Natural killer cell (primary cell): ENCODE results near the gene PRAMEF12. TPM values are rescaled to one million over a fixed set of nuclear protein-coding genes. Genes with fewer than 3 reads are reported as not detected.

Experiments used
- ATAC-seq, 3 donors: fragments of 150-1000 bp in 2 of 3; fragments of 200-7000 bp in 1 of 3; cut with Tn5 transposase; 1 replicate in 1 of 3; 2 replicates in 2 of 3; pipeline ENCODE4 v1.10.0; 2021; ENCODE audit warnings: mild to moderate bottlenecking in 2 of 3, moderate library complexity in 2 of 3
- DNase-seq, 2 donors: peaks; one replicate each; pipeline versions ENCODE4 v3.0.0 to v3.0.0-alpha.2; 2013 to 2021; ENCODE audit warnings: mixed read lengths in 1 of 2
- H3K27ac ChIP-seq: one replicate; pipeline ENCODE4 v1.5.1; 2013; ENCODE audit warnings: mild to moderate bottlenecking, low read length
- H3K27me3 ChIP-seq: one replicate; pipeline ENCODE4 v1.6.1; 2013; ENCODE audit warnings: low read length; ENCODE audit not compliant: control insufficient read depth, insufficient read depth
- H3K36me3 ChIP-seq: one replicate; pipeline ENCODE4 v1.6.1; 2013; ENCODE audit warnings: low read length; ENCODE audit not compliant: control insufficient read depth, insufficient read depth
- H3K4me1 ChIP-seq: one replicate; pipeline ENCODE4 v1.6.1; 2013; ENCODE audit warnings: low read length; ENCODE audit not compliant: control insufficient read depth, insufficient read depth
- H3K4me3 ChIP-seq: one replicate; pipeline ENCODE4 v1.5.1; 2013; ENCODE audit warnings: low read length
- H3K9me3 ChIP-seq: one replicate; pipeline ENCODE4 v1.6.1; 2013; ENCODE audit warnings: low read length; ENCODE audit not compliant: control insufficient read depth, insufficient read depth
- H3K27ac Mint-ChIP-seq, 2 donors: one replicate each; pipeline ENCODE4 v1.8.0; 2022; ENCODE audit warnings: mild to moderate bottlenecking in 2 of 2, mixed read lengths in 2 of 2, moderate library complexity in 1 of 2
- H3K27me3 Mint-ChIP-seq, 2 donors: one replicate each; pipeline ENCODE4 v1.8.0; 2022; ENCODE audit warnings: low read depth in 2 of 2, mixed read lengths in 2 of 2
- H3K36me3 Mint-ChIP-seq: one replicate; pipeline ENCODE4 v1.8.0; 2022; ENCODE audit warnings: mixed read lengths
- H3K4me1 Mint-ChIP-seq, 2 donors: one replicate each; pipeline ENCODE4 v1.8.0; 2022; ENCODE audit warnings: mixed read lengths in 2 of 2
- H3K4me3 Mint-ChIP-seq: one replicate; pipeline ENCODE4 v1.8.0; 2022; ENCODE audit warnings: mild to moderate bottlenecking, moderate library complexity, mixed read lengths
- H3K9me3 Mint-ChIP-seq, 2 donors: one replicate each; pipeline ENCODE4 v1.8.0; 2022; ENCODE audit warnings: mixed read lengths in 2 of 2
- CTCF ChIP-seq: fragments of 200-600 bp; IDR thresholded peaks from one replicate; pipeline ENCODE4 v1.8.0; 2022; ENCODE audit warnings: antibody characterized with exemption
- WGBS: methylation state at CpG from one replicate; pipeline ENCODE4 v1.1.7; 2013; ENCODE audit warnings: missing lambda C conversion rate; ENCODE audit not compliant: insufficient coverage; 5-methylcytosine and 5-hydroxymethylcytosine counted together
- intact Hi-C: fragments of 100-400 bp; cut with micrococcal nuclease; formaldehyde crosslinking; loops from one replicate; pipeline ENCODE4 v1.14.2; 2022
- total RNA-seq, 4 donors: library from RNA; stranded (reverse); fragments of 120-200 nt in 1 of 4; gene quantifications; one replicate each; pipeline versions ENCODE4 v1.2.3 to v1.2.4, GENCODE V29; 2013 to 2022

The PRAMEF12 gene
- total RNA-seq, 3 donors from 2014 or later (not counting 1 experiment from before 2014, with no cell fraction given) = not detected

DNA sequence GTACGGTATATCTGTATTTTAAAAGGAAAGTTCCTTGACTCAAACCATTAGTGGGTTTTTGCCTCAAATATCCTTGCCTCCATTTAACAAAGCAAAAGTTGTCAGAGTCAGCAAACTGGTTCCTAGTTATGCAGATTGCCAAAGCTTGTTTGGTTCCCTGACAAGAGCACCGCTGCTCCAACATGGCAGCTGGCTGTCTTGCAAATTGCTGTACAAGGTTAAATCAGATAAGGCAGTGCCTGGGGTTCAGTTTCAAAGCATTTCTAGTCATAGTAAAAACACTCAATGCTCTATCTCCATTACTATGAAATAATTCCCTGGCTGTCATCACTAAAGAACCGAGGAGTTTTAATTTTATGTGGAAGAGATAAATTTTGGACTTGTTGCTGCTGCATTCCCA is 38.9 kb upstream of the PRAMEF12 start:
- WGBS = 82% methylated on average over 2 of the region's 3 CpGs
- Histone ChIP-seq H3K27ac (no peak overlapping the region), H3K27me3 (peaks cover 8% of the 10 kb centered on the region), H3K9me3 (no peaks in the 10 kb centered on the region), H3K36me3 (no peaks in the 10 kb centered on the region), H3K4me3 (no peak overlapping the region), H3K4me1 (no peaks in the 10 kb centered on the region)
- ATAC-seq (no peak), DNase-seq (no peak)
- no peaks in the 10 kb centered on the region for H3K4me1 Mint-ChIP-seq
- intact Hi-C loops = no loop called here
- no peak overlapping the region for H3K4me3 Mint-ChIP-seq
- peaks cover 2 to 7% of the 10 kb centered on the region in 2 donors for H3K9me3 Mint-ChIP-seq
- peaks cover 47 to 73% of the 10 kb centered on the region in 2 donors for H3K27me3 Mint-ChIP-seq
- peaks cover 15% of the 10 kb centered on the region for H3K36me3 Mint-ChIP-seq
- no peak for TF ChIP-seq CTCF
- H3K27ac Mint-ChIP-seq = no peak overlapping the region

- no peak overlapping the region for H3K27ac ChIP-seq
- ATAC-seq (no peak), DNase-seq (no peak)
- Mint-ChIP-seq H3K36me3 (peaks cover 15% of the 10 kb centered on the region), H3K27ac (no peak overlapping the region), H3K4me3 (no peak overlapping the region), H3K9me3 (peaks cover 0 to 3% of the 10 kb centered on the region in 2 donors), H3K27me3 (peaks cover 29 to 61% of the 10 kb centered on the region in 2 donors), H3K4me1 (no peaks in the 10 kb centered on the region)
- intact Hi-C loops = no loop called here
- H3K9me3 ChIP-seq = no peaks in the 10 kb centered on the region
- no peaks in the 10 kb centered on the region for H3K36me3 ChIP-seq
- H3K4me1 ChIP-seq = no peaks in the 10 kb centered on the region
- no peak overlapping the region for H3K4me3 ChIP-seq
- WGBS = 94% methylated on average over 1 of the region's 1 CpG
- no peak for TF ChIP-seq CTCF
- peaks cover 8% of the 10 kb centered on the region for H3K27me3 ChIP-seq
Measured at GRCh38 chr1:12738934-12739333, 34.6 kb upstream of the PRAMEF12 start.

- peaks cover 29 to 60% of the 10 kb centered on the region in 2 donors for H3K27me3 Mint-ChIP-seq
Measured at GRCh38 chr1:12739613-12740012, 33.9 kb upstream of the PRAMEF12 start.

More at GRCh38 chr1:12739613-12740012, 33.9 kb upstream of the PRAMEF12 start:
- H3K27me3 ChIP-seq = peaks cover 8% of the 10 kb centered on the region
- no peaks in the 10 kb centered on the region for H3K9me3 ChIP-seq
- no peak overlapping the region for H3K4me3 ChIP-seq
- H3K4me1 ChIP-seq = no peaks in the 10 kb centered on the region
- WGBS = 84% methylated on average over 4 of the region's 5 CpGs
- ATAC-seq (no peak), DNase-seq (no peak)
- TF ChIP-seq CTCF = no peak
- Mint-ChIP-seq H3K4me3 (no peak overlapping the region), H3K9me3 (peaks cover 0 to 3% of the 10 kb centered on the region in 2 donors), H3K36me3 (peaks cover 15% of the 10 kb centered on the region), H3K27ac (no peak overlapping the region), H3K4me1 (no peaks in the 10 kb centered on the region)
- intact Hi-C loops = no loop called here
- H3K27ac ChIP-seq = no peak overlapping the region
- no peaks in the 10 kb centered on the region for H3K36me3 ChIP-seq
